Transverse colon (tissue), 4 donors: ENCODE results near the gene ZNF823.

Source experiments
- CTCF ChIP-seq, 5 experiments: fragments of 200-600 bp in 3 of 5; fragments of 450-650 bp in 2 of 5; sonication (generic) in 3 of 5; IDR thresholded peaks; 1 replicate in 2 of 5; 2 replicates in 3 of 5; pipeline ENCODE4 v1.5.1; 2016 to 2017; ENCODE audit warnings: antibody characterized with exemption in 5 of 5, inconsistent platforms in 3 of 5, mild to moderate bottlenecking in 2 of 5, moderate library complexity in 1 of 5
- EP300 ChIP-seq: sonication (generic); formaldehyde crosslinking; IDR thresholded peaks from one replicate; pipeline ENCODE4 v1.6.1; 2017; ENCODE audit warnings: antibody characterized with exemption, low read depth
- POLR2A ChIP-seq: fragments of 450-650 bp; IDR thresholded peaks from one replicate; pipeline ENCODE4 v1.6.1; 2016; ENCODE audit warnings: antibody characterized with exemption, mild to moderate bottlenecking, moderate library complexity
- POLR2AphosphoS5 ChIP-seq, 3 donors: sonication (generic); formaldehyde crosslinking; IDR thresholded peaks; one replicate each; pipeline ENCODE4 v1.6.1; 2016; ENCODE audit warnings: antibody characterized with exemption in 3 of 3

- peak in 1 of 5 experiments; percentile 1 for TF ChIP-seq CTCF (IDR thresholded peaks at IDR 0.05)
- peak; percentile 92 to 97 (median 95) for TF ChIP-seq POLR2AphosphoS5 (IDR thresholded peaks at IDR 0.05)
- no peak for TF ChIP-seq EP300
- TF ChIP-seq POLR2A: peak; percentile 96
Measured at GRCh38 chr19:11738746-11739620, at the start of gene ZNF823.
